Activated CD4-positive, alpha-beta T cell treated with anti-CD3 and anti-CD28 coated beads for 24 hours (primary cell): ENCODE data around the gene CLINT1.
A peak's percentile ranks its signal among the peaks of the same experiment; 100 is the strongest.
"Not testable (repeated sequence)": the region's sequence is repeated elsewhere in the genome, so short reads cannot be mapped to it uniquely, and the experiment has no call there.

Experiments
- DNase-seq, 2 donors: peaks; one replicate each; pipeline ENCODE4 v3.0.0-alpha.2; 2020; ENCODE audit warnings: low read depth in 2 of 2

The CLINT1 gene

DNA sequence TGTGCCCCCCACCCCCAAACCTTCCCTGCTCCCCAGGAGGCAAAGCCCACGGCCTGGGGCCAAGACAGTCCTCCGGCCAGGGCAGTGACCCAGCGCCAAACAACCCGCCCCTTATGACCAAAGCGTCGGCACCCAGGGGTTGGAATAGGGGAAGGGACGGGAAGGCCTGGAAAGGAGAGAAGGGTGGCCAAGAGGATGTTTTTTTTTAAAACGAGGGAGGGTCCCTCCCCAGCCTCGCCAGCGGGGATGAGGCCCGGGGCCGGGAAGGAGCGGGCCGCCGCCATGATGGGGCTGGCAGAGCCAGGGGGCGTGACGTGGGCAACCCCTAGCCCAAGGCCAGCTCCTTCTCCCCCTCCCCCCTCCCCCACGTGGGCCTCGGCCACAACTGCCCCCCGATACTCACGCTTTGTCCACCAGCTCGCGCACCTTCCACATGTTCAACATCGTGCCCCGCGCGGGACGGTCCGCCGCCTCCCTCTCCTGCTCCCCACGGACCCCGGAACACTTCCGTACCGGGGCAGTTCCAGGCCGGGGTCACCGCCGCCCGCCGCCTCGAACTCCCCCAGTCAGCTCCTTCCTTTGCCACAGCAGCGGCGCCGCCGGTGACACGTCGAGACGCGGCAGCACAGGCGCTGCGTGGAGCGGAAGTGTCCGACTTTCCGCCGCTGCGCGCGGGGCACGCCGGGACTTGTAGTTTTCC, at the start of gene CLINT1:
Gene CLINT1, minus strand, starts transcription at position 619 of the 700 bp plus-strand sequence. Its CDS starts 175 bp downstream, at position 444.
- DNase-seq = peak; percentile 78 to 82

DNA sequence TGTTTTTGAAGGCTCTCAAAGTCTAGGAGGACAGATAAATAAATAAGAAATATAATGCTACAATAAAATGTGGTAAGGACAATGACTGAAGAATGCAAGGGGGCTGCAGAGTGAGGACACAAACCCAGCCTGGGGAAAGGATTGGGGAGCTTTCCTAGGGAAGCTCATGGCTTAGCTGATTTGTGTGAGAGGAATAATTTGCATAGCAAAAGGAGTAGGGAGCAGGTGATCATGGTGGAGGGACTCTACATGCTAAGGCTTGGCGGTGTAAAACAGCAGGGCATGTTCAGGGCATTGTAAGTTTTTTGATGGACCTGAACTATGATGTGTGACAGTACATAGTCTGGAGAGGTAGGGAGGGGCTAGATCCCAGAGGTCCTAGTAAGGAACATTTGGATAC, 49.5 kb upstream of the CLINT1 start:
- no peak for DNase-seq

DNA sequence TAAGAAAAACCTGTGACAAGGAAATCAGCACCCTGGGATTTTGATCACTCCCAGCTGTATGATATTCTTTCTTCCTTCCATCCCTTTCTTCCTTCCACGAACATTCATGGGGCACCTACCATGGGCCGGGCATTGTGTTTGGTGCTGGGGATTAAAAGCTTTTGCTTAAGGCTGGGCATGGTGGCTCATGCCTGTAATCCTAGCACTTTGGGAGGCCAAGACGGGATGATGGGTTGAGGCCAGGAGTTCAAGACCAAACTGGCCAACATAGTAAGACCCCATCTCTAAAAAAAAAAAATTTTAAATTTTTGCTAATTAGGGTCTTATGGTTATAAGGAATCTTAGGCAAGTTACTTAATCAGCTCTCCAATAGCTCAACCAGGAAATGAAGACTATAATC, 48.5 kb upstream of the CLINT1 start:
- DNase-seq = no peak

DNA sequence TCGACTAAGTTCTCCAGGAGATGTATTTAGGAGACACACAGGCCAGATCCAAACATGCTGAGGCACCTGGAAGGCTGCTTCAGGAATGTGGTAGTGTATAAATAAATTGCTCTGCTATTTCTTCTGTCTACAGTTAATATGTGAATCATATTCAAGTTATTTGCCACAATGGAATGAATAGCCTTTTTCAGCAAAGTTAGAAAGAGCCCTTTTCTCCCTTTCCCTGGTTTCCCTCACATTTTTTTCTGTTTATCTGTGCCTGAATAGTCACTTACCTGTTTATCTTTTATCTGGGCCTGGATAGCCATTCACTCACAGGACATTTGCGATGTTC, 44.1 kb upstream of the CLINT1 start:
- DNase-seq = no peak

DNA sequence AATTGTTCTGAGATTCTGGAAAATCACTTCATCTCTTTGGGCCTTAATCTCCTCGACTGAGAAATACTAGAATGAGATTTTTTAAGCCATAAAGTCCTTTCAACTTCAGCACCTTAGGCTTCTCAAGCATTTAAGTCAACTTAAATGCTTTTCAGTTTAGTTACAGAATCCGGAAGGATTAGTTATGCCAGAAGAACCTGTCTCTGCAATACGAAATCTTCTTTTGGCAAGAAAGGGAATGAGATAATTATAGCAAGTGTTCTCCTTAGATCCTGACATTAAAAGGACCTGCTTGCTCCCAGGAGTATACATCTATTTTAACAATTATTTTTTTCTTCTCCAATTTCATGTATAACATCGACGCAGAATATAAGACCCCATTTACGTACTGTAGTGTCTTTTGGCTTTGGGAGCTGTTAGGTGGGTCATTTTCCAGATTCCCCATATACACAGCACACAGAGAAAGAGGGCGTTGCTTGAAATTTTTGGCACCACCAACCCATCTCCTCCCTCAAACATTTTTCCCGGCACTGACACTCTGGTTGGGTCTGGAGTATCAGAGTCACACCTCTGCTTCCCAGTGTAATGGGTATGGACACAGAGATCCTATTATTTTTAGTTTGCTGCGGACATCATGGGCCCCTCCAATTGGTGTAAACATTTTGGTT, 43.6 kb upstream of the CLINT1 start:
- no peak for DNase-seq

DNA sequence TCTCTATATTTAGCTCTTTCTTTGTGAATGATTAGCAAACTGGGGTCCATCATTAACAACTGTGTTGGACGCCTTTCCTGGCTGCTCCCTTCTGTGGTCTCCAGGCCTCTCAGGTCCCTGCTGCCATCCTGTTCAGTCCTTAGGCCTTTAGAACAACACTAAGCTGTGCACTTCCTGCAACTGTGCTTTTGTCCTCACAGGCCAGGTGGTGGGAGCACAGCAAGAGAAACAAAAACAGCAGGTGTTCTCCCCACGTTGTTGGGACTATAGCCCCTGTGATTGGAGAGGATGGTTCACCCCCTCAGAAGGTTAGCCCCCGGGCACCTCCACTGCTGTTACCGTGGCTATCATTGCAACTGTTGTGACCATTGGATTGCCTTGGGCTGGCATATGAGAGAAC, 41.7 kb upstream of the CLINT1 start:
- DNase-seq = no peak

DNA sequence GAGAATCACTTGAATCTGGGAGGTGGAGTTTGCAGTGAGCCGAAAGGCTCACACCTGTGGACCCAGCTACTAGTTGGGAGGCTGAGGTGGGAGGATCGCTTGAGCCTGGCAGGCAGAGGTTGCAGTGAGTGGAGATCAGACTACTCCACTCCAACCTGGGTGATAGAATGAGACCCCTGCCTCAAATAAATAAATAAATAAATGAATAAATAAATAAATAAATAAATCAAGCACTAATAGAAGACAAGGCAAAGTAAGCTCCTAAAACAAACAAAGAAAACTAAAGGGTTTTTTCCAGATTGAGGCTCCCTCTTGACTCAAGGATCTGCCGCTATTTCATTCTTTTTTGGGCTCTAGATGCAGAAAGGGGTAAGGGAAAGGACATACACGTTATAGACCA, 34.7 kb upstream of the CLINT1 start:
- DNase-seq = no peak

DNA sequence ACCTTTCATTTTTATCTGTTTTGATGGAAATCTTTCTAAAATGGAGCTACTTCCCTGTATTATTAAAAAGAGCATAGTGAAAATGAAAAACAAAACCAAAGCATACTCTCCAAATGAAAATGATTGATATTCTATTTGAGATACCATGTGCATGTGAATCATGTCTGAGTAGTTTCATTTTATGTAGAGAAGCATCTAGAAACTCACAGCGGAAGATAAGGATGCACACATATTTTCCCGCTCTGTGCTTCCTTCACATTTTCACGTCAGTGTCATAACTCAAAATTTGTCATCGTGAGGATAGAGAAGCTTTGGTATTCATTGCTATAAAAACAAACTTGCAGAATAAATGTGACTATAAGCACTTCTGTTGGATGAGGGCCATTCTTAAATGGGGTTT, 34.0 kb upstream of the CLINT1 start:
- no peak for DNase-seq

DNA sequence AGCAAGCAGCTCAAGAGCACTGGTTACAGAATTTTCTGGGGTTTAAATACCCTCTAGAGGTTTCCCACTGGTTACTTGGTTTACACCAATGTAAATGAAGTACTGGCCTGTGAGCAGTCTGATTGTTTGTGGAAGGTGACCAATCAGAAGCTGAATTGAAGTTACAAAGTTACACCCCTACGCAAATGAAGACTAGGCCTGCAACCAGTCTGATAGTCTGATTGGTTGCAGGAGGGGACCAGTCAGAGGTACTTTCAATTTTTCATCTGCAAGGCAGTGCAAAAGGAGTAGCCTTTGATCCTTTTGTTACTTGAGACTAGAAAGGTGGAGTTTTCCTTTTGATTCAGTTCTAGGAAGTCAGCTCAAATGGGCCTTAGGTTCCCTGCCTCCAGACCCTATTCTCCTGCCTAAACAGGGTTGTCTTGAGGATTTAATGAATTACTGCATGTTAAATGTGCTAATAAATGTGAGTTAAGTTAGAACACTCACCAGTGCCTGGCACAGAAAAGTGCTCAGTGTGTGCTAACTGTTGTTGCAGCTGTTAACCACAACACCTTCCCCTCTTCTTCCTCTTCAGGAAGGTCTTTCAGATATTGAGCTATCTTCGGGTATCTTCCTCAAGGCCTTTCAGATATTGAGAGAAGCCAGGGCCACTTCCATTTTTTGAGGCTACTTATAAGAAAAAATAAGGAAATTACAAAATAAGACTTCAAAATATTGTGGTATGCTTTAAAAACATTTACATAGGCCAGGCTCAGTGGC, 32.1 kb upstream of the CLINT1 start:
- no peak for DNase-seq

DNA sequence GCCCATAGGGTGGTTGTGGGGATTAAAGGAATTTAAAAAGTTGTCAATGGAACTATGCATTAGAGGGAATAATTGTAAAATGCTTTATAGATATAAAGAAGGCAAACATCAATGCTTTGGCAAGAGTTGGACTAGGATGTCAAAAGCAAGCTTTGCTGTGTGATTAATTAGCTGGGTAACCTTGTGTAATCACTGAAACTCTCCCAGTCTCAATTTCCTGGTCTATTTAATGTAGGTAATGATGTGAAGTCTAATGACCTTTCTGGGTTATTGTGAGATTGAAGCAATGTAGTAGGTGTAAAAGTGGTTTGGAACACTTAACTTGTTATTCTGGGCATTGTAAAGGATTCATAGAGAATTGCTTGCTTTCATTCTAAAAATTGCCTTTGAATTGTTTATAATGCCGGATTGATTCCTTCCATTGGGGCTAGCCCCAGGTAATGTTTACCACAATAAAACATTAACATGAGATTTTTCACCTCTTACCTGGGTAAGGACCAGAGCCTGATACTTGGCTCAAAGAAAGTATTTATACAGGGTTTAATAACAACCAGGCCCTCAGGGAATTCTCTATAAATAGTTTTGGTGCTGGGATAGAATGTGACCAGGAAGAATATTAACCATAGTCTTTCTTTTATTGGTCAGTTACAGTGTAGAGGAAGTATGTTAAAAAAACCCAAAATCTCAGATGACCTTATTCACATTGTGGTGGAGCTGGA, 30.0 kb upstream of the CLINT1 start:
- no peak for DNase-seq

DNA sequence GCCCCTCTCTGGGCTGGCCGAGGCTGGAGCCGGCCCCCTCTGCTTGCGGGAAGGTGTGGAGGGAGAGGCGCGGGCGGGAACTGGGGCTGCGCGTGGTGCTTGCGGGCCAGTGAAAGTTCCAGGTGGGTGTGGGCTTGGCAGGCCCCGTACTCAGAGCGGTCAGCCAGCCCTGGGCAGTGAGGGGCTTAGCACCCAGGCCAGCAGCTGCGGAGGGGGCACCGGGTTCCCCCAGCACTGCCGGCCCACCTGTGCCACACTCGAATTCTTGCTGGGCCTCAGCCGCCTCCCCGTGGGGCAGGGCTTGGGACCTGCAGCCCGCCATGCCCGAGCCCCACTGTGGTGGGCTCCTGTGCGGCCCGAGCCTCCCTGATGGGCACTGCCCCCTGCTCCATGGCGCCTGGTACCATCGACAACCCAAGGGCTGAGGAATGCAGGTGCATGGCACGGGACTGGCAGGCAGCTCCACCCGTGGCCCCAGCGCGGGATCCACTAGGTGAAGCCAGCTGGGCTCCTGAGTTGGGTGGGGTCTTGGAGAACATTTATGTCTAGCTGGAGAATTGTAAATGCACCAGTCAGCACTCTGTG, 27.9 kb upstream of the CLINT1 start:
- no peak for DNase-seq

DNA sequence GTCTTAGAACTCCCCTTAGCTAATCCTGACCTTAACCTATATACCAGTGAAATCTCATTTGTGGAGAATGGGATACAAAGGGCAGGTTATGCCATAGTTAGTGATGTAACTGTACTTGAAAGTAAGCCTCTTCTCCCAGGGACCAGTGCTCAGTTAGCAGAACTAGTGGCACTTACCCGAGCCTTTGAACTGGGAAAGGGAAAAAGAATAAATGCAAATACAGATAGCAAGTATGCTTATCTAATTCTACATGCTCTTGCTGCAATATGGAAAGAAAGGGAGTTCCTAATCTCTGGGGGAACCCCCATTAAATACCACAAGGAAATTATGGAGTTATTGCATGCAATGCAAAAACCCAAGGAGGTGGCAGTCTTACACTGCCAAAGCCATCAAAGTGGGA, 26.1 kb upstream of the CLINT1 start:
- DNase-seq = not testable (repeated sequence)

DNA sequence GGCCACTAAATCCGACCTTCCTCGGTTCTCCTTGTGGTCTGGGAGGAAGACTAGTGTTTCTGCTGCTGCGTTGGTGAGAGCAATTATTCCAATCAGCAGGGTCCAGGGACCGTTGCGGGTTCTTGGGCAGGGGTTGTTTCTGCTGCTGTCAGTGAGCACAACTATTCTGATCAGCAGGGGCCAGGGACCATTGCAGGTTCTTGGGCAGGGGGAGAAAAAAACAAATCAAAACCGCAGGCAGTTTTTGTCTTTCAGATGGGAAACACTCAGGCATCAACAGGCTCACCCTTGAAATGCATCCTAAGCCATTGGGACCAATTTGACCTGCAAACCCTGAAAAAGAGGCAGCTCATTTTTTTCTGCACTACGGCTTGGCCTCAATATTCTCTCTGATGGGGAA, 22.6 kb upstream of the CLINT1 start:
- not testable (repeated sequence) for DNase-seq

DNA sequence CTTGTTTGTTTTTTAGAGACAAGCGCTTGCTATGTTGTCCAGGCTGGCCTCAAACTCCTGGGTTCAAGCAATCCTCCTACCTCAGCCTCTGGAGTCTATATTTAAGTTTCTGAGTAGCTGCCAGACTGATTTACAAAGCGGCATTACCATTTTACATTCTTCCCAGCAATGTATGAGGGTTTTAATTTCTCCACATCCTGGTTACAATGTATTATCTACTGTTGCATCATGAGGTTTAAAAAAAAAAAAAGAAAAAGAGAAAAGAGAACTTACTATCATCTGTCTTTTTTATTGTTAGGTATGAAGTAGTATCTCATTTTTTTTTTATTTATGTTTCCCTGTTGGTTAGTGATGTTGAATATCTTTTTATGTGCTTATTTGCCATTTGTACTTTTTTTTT, 18.9 kb upstream of the CLINT1 start:
- DNase-seq = no peak

DNA sequence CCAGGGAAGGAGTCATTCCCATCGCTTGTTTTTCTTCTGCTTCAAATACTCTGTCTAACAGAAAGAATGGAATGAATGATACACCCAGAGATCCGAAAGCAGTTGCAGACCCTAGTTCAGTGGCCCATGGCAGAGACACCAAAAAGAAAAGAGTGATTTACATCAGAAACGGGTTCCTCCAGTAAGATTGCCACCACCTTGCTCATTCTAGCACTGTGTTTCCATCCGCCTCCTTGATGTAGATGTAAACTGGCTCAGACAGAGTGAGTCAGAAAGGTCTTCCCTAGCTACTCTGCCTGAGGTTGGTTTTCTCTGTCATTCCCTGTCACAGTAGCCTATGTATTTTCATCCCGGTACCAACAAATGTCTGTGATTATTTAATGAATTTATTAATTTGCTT, 15.9 kb upstream of the CLINT1 start:
- DNase-seq = no peak

DNA sequence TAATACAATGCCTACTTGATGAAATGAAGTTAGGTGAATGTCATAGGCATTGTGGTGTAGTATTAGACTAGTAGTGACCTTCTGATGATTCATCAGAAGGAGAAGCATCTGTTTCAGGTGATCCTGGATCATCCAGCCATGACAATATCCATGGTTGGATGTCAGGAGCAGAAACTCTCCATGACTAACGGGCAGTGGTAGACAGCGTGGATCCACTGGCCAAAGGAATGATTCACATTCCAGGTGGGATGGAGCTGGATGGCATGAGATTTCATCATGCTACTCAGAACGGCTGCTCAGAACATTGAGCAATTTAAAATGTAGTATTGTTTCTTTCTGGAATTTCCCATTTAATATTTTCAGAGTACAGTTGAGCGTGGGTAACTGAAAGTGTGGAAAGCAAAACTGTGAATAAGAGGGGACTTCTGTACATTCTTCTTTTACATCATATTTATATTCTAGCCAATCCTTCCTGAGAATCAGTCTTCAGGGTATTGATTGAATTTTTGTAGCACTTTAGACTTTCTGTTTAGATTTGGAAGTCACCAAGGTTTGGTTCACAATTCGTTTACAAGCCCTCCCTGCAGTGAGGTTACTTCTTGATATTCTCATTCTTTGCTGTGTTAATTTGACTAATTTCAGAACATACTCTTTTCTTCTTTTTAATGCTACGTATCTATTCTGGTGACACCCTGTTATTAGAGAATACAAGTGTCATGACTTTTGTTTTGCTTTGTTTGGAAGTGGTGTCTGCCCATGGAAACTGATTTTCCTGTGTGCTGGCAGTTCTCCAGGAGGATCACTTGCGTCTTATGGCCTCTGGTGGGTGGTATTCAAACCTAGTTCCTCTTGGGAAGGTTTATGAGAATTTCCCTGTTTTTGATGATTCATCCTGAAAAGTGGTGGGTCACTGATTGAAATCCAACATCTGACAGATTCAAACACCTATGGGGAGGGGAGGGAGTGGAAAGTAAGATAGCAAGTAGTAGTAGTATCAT, 12.2 kb upstream of the CLINT1 start:
- no peak for DNase-seq

DNA sequence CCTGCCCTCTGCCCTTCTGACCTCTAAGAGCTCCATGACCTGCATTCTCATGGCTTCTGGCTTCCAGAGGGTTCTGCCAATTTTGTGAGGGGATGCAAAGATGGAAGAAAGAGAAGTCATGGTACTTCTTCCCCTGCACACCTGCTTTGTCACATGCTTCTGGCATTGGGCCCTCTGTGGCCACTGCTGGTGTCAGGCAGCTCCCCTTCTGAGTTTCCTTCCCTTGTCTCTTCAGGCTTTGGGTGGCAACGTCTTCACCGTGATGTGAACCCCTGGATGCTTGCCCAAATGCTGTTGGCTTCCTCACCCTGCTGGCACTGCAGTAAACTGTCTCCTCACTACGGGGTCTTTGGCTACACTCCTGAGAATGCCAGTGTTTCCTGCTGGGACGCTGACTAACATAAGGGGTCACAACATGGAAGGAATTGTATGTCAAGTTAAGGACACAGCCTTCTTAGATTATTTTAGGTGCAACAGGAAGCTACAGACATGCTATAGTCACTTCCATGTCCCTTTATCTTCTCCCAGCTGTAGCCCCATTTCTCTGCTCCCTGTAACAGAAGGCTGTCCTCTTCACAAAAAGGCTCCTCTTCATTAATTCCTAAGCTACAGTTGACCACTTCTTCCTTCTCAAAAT, 8.9 kb upstream of the CLINT1 start:
- no peak for DNase-seq

DNA sequence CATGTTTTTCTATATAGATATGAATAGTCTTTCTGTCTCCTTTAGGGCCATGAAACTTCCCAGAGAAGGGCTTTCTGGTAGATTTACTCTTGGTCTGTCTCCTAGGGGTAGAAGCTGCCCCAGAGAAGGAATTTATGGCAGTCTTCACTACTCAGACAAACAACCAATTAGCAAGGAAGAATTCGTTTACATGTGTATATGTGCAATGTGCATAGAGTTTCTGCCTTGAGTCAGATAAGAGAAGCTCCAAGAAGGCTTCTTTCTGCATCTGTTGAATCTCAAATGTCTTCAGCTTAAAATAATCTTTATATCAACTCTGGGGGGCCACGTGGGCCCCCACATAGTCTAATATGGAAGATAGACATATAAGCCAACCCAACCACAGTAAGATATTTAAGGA, 7.6 kb upstream of the CLINT1 start:
- DNase-seq = no peak

DNA sequence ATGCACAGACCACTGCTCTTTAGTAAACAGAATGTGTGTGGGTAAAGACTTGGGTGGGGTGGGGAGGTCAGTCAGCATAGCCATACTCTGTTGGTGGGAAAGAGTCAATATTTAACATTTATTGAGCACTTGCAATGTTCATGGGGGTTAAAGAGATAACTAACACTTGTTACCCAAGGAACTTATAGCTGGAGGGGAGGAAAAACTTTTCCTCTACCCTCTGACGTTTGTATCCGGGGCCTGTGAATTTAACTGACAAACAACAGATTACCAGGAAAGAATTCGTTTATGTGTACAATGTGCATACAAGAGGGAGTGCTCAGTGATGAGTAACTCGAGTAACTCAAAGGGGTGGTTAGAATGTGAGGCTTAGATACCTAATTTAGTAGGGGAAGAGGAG, 6.8 kb upstream of the CLINT1 start:
- DNase-seq = no peak

DNA sequence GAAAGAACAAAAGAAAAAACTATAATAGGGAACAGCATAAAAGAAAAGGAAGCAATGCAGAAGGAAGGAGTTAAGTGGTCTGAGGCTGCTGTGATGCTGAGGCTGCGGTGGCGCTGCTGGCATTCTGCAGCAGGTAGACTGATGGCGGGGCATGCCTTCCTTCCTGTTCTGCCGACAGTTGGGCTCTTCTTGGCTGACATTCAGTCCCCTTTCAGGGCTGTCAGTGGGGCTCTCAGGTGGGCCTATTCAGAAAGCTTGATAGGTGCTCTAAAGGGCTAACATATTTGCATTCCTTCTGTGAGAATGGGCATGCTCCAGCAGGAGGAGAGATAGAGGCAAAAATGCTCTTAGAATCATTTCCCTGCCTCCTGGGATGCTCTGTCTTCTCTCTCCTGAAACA, 5.1 kb upstream of the CLINT1 start:
- DNase-seq = no peak
